Tibial nerve (tissue), 4 donors: ENCODE measurements around the gene IGF1R. TPM values are rescaled to one million over a fixed set of nuclear protein-coding genes. Genes with fewer than 3 reads are reported as not detected.

Experiments used
- DNase-seq, 2 donors: peaks; one replicate each; pipeline ENCODE4 v3.0.0-alpha.2; 2019; ENCODE audit warnings: low spot score in 2 of 2
- H3K27ac ChIP-seq, 4 donors: fragments of 200-600 bp; sonication (generic) in 3 of 4; one replicate each; pipeline ENCODE4 v1.5.1; 2017 to 2019; ENCODE audit warnings: mild to moderate bottlenecking in 1 of 4
- H3K27me3 ChIP-seq, 2 donors: fragments of 200-600 bp; sonication (generic) in 1 of 2; one replicate each; pipeline versions ENCODE4 v1.5.1 to v1.6.0; 2017 to 2019
- H3K36me3 ChIP-seq, 3 donors: fragments of 200-600 bp; sonication (generic); one replicate each; pipeline ENCODE4 v1.5.1; 2018 to 2019
- H3K4me1 ChIP-seq, 4 donors: fragments of 200-600 bp; sonication (generic) in 3 of 4; one replicate each; pipeline ENCODE4 v1.5.1; 2017 to 2019
- H3K4me3 ChIP-seq, 4 donors: fragments of 200-600 bp; sonication (generic) in 3 of 4; one replicate each; pipeline ENCODE4 v1.5.1; 2017 to 2019; ENCODE audit warnings: mild to moderate bottlenecking in 1 of 4, moderate library complexity in 1 of 4
- H3K9me3 ChIP-seq, 4 donors: fragments of 200-600 bp; sonication (generic) in 3 of 4; one replicate each; pipeline ENCODE4 v1.5.1; 2017 to 2019
- CTCF ChIP-seq, 5 experiments: fragments of 200-600 bp in 3 of 5; fragments of 450-650 bp in 2 of 5; sonication (generic) in 3 of 5; IDR thresholded peaks; one replicate each; pipeline ENCODE4 v1.5.1; 2016 to 2019; ENCODE audit warnings: antibody characterized with exemption in 5 of 5, mild to moderate bottlenecking in 3 of 5, moderate library complexity in 2 of 5
- EP300 ChIP-seq, 2 donors: sonication (generic); formaldehyde crosslinking; IDR thresholded peaks; one replicate each; pipeline ENCODE4 v1.6.1; 2017; ENCODE audit warnings: antibody characterized with exemption in 2 of 2, mild to moderate bottlenecking in 1 of 2
- POLR2A ChIP-seq, 2 donors: fragments of 450-650 bp; IDR thresholded peaks; one replicate each; pipeline ENCODE4 v1.6.1; 2017; ENCODE audit warnings: antibody characterized with exemption in 2 of 2, mild to moderate bottlenecking in 2 of 2, moderate library complexity in 2 of 2
- WGBS, 2 donors: methylation state at CpG; one replicate each; pipeline ENCODE4 v1.1.5; 2018; 5-methylcytosine and 5-hydroxymethylcytosine counted together
- total RNA-seq, 4 donors: library from RNA; depleted of rRNA; stranded (reverse); fragments of >200 nt; gene quantifications; one replicate each; pipeline ENCODE4 v1.1.0, GENCODE V29; 2016

The IGF1R gene
- total RNA-seq, 4 donors from 2014 or later = 82.5 to 164 (median 111) TPM

GRCh38 chr15:98711810-98712209 lies 63.5 kb downstream of the IGF1R start:
- Histone ChIP-seq H3K27ac (no peak overlapping the region), H3K36me3 (peaks cover 0 to 42% (median 0%) of the 10 kb centered on the region in 3 donors), H3K4me3 (no peak overlapping the region), H3K9me3 (peaks cover 0 to 11% (median 0%) of the 10 kb centered on the region in 4 donors), H3K4me1 (peaks cover 0 to 61% (median 14%) of the 10 kb centered on the region in 4 donors), H3K27me3 (no peaks in the 10 kb centered on the region)
- 78 to 100% methylated on average over 2 of the region's 2 CpGs for WGBS, 2 donors
- TF ChIP-seq CTCF (IDR thresholded peaks at IDR 0.05) (no peak), POLR2A (IDR thresholded peaks at IDR 0.05) (no peak), EP300 (IDR thresholded peaks at IDR 0.05) (no peak)
- DNase-seq = no peak

- H3K9me3 ChIP-seq = peaks cover 0 to 11% (median 0%) of the 10 kb centered on the region in 4 donors
- WGBS, 2 donors = 87 to 96% methylated on average over 16 of the region's 16 CpGs
- H3K36me3 ChIP-seq = peaks cover 0 to 31% (median 0%) of the 10 kb centered on the region in 3 donors
- no peaks in the 10 kb centered on the region for H3K27me3 ChIP-seq
- no peak for DNase-seq
- peak overlapping the region in 1 of 4 donors; percentile 42 for H3K27ac ChIP-seq
- no peak for TF ChIP-seq POLR2A (IDR thresholded peaks at IDR 0.05)
- no peak for TF ChIP-seq EP300 (IDR thresholded peaks at IDR 0.05)
- no peak for TF ChIP-seq CTCF (IDR thresholded peaks at IDR 0.05)
- H3K4me3 ChIP-seq = no peak overlapping the region
- peaks cover 0 to 66% (median 14%) of the 10 kb centered on the region in 4 donors for H3K4me1 ChIP-seq
Observed at GRCh38 chr15:98712845-98713584, 64.7 kb downstream of the IGF1R start.

- peak overlapping the region in 2 of 4 donors; percentile 17 to 42 for H3K27ac ChIP-seq
- peaks cover 0 to 66% (median 19%) of the 10 kb centered on the region in 4 donors for H3K4me1 ChIP-seq
- WGBS, 2 donors = 45 to 46% methylated on average over 3 of the region's 3 CpGs
- peaks cover 0 to 25% (median 0%) of the 10 kb centered on the region in 3 donors for H3K36me3 ChIP-seq
- DNase-seq = no peak
- H3K4me3 ChIP-seq = no peak overlapping the region
- no peak for TF ChIP-seq EP300 (IDR thresholded peaks at IDR 0.05)
- TF ChIP-seq CTCF (IDR thresholded peaks at IDR 0.05) = no peak
- no peak for TF ChIP-seq POLR2A (IDR thresholded peaks at IDR 0.05)
- H3K27me3 ChIP-seq = no peaks in the 10 kb centered on the region
- peaks cover 0 to 11% (median 0%) of the 10 kb centered on the region in 4 donors for H3K9me3 ChIP-seq
Observed at GRCh38 chr15:98713585-98714001, 65.3 kb downstream of the IGF1R start.

- H3K36me3 ChIP-seq = peaks cover 0 to 20% (median 0%) of the 10 kb centered on the region in 3 donors
- no peak for TF ChIP-seq EP300 (IDR thresholded peaks at IDR 0.05)
- no peak for TF ChIP-seq CTCF (IDR thresholded peaks at IDR 0.05)
- TF ChIP-seq POLR2A (IDR thresholded peaks at IDR 0.05) = no peak
- peaks cover 0 to 70% (median 29%) of the 10 kb centered on the region in 4 donors for H3K4me1 ChIP-seq
- peak overlapping the region in 2 of 4 donors; percentile 14 to 46 for H3K27ac ChIP-seq
- no peak overlapping the region for H3K4me3 ChIP-seq
- 65 to 69% methylated on average over 7 of the region's 7 CpGs for WGBS, 2 donors
- no peak for DNase-seq
- H3K9me3 ChIP-seq = peaks cover 0 to 11% (median 0%) of the 10 kb centered on the region in 4 donors
- H3K27me3 ChIP-seq = no peaks in the 10 kb centered on the region
Observed at GRCh38 chr15:98714922-98715321, 66.6 kb downstream of the IGF1R start.

GRCh38 chr15:98715401-98715800 lies 67.1 kb downstream of the IGF1R start:
- Histone ChIP-seq H3K27me3 (no peaks in the 10 kb centered on the region), H3K4me3 (no peak overlapping the region), H3K4me1 (peaks cover 0 to 74% (median 31%) of the 10 kb centered on the region in 4 donors), H3K36me3 (peaks cover 0 to 18% (median 0%) of the 10 kb centered on the region in 3 donors), H3K9me3 (peaks cover 0 to 11% (median 0%) of the 10 kb centered on the region in 4 donors), H3K27ac (peak overlapping the region in 2 of 4 donors; percentile 37 to 46)
- WGBS, 2 donors = 73 to 82% methylated on average over 7 of the region's 7 CpGs
- no peak for TF ChIP-seq CTCF (IDR thresholded peaks at IDR 0.05)
- no peak for TF ChIP-seq POLR2A (IDR thresholded peaks at IDR 0.05)
- no peak for TF ChIP-seq EP300 (IDR thresholded peaks at IDR 0.05)
- no peak for DNase-seq
